GM18502 (cell line): Measurements from ENCODE around the gene KLF2.
"Not testable (repeated sequence)": the region's sequence is repeated elsewhere in the genome, so short reads cannot be mapped to it uniquely, and the experiment has no call there.

Experiments
- ATAC-seq: cut with Tn5 transposase; IDR thresholded peaks from one replicate; pipeline ENCODE4 v1.9.1; 2021; ENCODE audit warnings: mild to moderate bottlenecking; ENCODE audit not compliant: unreplicated experiment, poor library complexity

Gene KLF2

DNA sequence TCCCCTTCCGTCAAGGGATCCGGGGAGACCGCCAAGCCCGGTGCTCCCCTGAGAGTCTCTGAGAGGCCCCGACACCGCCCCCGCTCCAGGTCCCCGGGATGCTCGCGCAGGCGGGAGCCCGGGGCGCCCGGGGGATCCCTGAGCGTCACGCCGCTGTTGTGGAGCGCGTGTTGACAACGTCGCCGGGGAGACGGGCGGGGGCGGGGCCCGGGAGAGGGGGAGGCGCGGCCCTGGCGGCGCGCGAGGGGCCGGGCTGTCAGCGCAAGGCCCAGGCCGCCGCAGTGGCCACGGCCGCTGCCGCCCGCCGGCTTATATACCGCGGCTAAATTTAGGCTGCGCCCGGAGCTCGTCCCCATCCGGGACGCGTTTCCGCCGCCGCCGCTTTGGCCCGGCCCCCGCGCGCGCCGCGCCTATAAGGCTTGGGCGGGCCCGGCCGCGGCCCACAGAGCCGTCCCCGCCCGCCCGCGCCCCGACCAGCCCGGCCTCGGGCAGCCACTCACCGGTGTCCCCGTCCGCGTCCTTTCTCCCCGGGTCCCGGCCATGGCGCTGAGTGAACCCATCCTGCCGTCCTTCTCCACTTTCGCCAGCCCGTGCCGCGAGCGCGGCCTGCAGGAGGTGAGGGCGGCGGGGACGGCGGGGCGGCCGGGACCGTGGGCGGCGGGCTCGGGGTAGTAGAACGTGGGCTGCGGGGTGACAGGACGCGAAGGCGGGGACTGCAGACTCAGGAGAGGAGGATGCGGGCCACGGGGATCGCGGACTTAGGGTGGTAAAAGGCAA, at the start of gene KLF2:
Gene KLF2 (plus strand): TSS at position 443 of the 777 bp plus-strand sequence. CDS start 98 bp downstream, at position 541.
- peak; percentile 69 for ATAC-seq

DNA sequence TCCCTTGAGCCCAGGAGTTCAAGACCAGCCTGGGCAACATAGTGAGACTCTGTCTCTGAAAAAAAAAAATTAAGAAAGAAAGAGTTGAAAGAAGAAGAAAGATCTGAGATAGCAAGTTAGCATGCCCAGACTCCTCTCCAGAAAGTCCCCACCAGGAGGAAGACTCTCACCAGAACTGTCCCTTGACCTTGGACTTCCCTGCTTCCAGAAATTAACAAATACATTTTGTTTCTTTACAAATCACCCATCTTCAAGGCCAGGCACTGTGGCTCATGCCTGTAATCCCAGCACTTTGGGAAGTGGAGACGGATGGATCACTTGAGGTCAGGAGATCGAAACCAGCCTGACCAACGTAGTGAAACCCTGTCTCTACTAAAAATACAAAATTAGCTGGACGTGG, 44.3 kb upstream of the KLF2 start:
- ATAC-seq: no peak

DNA sequence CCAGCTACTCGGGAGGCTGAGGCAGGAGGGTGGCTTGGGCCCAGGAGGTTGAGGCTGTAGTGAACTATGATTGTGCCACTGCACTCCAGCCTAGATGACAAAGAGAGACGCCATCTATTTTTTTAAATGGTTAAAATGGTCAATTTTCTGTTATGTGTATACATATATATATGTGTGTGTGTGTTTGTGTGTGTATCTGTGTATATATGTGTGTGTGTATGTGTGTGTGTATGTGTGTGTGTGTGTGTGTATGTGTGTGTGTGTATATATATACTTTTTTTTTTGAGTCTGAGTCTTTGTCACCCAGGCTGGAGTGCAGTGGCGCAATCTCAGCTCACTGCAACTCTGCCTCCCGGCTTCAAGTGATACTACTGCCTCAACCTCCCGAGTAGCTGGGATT, 42.9 kb upstream of the KLF2 start:
- no peak for ATAC-seq

DNA sequence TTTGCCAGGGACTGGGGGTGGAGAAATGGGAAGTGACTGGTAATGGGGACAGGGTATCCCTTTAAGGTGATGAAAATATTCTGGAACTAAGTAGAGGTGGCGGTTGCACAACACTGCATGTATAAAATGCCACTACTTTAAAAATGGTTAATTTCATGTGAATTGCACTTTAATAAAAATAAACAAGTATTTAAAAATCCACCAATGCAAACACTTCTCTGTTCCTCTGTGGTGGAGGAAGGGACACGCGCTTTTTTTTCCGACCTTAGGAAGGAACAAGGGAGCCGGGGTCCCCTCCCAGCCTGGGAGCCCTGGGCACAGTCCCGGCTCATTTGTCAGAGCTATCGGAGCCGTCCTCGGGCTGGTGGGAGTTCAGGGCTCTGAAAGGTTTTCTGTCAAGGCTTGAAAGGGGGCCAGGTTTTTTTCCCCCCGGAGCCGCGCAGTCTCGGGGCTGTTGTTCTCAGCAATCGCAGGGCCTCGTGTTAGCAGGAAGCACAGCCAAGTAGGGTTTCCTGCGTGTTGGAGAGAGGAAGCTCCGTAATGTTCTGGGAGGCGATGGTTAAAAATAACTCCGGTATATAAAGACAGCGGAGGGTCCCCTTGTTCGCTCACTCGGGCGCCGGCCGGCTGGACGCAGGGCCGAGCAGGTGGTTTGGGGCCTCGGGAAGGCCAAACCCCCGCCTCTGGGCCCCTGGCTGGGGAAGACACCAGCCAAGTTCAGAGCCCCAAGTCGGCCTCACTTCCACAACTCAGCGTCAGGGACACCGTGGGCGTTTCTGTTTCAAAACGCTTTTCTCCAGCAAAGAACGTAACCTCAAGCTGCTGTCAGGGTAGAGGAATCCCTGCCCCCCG, 41.2 kb upstream of the KLF2 start:
- ATAC-seq: no peak

DNA sequence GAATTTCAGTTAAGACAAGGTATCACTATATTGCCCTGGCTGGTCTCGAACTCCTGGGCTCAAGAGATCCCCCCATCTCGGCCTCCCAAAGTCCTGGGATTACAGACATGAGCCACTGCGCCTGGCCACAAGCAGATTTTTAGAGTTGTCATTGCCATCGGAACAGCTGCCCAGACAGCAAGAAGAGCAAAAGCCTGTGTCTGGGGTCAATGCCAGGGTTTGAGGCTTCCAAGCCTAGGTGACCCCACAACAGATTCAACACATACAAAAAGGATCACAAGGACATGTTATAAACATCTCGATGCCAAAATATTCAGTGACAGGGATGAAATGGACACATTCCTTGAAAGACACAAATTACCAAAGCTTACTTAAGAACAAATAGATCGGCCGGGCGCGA, 40.1 kb upstream of the KLF2 start:
- ATAC-seq: no peak

DNA sequence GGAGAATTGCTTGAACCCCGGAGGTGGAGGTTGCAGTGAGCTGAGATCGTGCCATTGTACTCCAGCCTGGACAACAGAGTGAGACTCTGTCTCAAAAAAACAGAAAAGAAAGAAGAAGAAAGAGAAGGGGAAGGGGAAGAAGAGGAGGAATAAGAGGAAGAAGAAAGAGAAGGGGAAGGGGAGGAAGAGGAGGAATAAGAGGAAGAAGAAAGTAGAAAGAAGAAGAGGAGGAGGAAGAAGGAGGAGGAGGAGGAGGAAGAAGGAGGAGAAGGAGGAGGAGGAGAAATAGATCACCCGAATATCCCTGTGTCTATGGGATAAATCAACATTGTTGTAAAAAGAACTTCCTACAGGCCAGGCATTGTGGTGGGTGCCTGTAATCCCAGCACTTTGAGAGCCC, 39.5 kb upstream of the KLF2 start:
- not testable (repeated sequence) for ATAC-seq

DNA sequence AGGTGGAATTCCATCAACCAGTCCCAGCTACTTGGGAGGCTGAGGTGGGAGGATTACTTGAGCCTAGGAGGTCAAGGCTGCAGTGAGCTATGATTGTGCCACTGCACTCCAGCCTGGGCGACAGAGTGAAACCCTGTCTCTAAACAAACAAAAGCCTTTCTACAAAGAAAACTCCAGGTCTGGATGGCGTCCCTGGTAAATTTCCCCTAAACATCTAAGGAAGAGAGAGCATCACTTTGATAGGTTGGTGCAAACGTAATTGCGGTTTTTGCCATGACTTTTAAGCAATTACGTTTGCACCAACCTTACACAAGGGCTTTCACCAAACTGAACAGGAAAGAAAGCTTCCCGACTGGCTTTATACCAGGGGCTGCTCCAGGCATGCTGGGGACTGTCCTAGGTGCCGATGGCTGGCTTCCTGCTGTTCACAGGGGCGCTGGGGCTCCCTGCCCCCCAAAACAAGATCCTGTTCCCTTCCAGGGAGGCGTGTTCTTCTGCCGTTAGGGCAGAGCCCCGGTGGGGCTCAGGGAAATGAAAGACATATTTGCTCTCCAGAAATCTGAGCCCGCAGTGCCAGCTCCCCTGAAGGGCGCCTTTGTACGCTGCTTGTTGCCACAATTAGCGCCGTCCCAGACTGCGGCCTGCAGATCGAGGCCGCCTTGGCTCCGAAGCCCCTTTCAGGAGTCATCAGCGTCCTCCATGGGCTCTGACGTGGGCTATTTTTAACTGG, 38.7 kb upstream of the KLF2 start:
- ATAC-seq: no peak

DNA sequence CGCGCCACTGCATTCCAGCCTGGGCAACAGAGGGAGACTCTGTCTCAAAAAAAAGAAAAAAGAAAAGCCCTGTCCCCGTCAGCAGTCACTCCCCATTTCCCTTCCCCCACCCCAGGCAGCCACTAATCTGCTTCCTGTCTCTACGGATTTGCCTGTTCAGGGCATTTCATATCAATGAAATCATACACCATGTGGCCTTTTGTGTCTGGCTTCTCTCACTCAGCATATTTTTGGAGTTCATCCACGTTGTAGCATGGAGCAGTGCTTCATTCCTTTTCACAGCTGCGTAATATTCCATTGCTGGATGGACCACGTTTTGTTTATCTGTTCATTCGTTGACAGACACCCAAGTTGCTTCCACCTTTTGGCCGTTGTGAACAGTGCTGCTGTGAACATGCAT, 36.1 kb upstream of the KLF2 start:
- no peak for ATAC-seq

DNA sequence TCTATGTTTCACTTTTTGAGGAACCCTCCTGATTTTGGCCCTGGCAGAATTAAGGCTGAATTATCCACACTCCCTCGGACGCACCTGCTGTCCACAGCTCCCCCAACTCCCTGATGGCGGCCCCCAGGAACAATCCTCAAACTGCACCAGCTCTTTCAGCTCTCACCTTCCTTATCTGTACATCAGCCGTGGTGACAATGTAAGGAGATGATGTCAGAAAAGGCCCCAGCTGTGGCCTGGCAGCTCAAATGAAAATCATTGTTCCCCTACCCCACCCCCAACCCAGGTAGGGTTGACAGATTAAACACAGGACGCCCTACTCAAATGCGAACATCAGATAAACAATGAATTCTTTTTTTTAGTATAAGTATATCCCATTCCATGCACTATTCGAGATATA, 35.0 kb upstream of the KLF2 start:
- ATAC-seq: no peak

DNA sequence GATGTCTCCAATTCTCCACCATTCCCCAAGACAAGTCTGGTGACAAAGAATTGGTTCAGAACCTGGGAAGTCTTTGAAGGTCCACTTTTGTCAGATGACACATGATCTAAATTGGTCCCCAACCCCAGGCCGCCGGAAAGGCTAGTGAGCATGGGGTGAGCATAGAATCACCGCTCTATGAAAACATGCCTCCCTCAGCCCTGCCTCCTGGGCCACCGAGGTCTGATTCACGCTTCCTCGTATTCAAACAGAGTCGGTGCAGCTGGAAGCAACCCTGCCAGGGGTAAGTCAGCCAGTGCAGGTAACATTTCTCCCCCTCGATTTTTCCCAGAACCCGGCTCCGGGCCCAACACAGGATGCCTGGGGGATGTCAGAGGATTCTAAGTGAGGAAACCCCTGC, 33.9 kb upstream of the KLF2 start:
- no peak for ATAC-seq

DNA sequence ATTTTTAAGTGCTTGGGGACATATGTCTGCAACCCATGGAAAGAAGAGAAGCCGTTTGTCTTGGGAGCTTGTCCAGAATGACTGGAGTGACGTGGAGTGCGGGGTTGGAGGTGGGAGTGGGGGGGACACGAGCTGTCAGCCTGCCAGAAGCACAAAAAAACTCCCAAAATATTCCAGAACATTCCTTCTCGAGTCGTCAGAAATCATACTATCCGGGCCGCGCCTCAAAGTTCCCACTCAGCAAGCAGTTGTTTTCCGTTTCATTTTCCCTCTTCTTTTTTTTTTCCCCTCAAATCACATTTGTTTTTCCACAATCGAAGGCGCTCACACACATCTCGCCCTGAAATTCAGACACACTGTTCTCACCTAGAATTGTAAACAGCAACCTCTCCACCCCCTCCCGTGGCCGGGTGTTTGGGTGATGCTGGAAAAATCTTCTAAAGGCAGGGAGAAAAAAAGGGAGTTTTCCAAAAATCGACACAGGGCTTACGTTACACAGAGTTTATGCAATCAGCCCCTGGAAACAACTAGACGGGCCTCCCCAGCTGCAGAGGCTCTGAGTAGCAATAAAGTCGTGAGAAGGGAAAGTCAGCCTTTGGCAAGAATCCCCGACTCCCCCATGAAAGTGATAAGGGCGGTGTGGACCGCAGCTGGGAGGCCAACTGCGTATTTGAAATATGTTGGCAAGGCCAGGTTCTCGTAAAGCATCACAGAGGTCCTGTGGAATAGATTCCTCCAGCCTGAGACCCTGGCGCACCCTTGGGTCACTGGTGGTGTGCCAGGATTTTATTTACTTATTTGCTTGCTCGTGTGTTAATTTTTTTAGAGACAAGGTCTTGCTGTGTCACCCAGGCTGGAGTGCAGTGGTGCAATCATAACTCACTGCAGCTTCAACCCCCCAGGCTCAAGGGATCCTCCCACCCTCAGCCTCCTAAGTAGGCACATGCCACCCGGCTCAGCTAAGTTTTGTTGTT, 31.2 kb upstream of the KLF2 start:
- ATAC-seq: no peak

DNA sequence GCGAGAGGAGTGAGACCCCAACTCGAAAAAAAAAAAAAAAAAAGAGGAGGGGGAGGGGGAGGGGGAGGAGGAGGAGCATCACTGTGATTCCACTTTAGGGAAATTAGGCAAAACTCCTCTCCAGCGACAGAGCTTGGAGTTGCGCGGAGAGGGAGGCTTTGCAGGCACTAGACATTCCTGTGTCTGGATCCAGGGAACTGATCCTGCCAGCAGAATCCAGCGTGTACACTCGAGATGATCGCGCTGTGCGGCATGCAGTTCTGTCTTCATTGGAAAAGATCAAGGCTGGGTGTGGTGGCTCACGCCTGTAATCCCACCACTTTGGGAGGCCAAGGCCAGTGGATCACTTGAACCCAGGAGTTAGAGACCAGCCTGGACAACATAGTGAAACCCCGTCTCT, 29.6 kb upstream of the KLF2 start:
- no peak for ATAC-seq

DNA sequence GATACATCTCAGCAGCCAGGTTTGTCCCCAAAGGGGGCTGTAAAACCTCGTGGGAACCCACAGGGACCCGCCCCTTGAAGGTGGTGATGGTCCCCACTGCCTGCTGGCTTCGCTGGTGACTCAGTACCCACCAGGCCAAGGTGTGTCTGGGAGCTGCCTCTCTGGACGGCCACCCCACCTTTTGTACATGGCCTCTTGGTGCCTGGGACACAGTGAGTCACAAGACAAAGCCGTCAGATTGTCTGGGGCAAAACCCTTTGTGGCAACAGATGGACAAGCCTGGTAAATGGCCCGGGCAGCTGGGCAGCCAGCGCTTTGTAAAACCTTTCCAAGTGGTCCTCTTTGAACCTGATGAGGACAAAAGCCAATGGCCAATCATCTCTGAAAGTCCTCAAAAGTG, 27.9 kb upstream of the KLF2 start:
- no peak for ATAC-seq

DNA sequence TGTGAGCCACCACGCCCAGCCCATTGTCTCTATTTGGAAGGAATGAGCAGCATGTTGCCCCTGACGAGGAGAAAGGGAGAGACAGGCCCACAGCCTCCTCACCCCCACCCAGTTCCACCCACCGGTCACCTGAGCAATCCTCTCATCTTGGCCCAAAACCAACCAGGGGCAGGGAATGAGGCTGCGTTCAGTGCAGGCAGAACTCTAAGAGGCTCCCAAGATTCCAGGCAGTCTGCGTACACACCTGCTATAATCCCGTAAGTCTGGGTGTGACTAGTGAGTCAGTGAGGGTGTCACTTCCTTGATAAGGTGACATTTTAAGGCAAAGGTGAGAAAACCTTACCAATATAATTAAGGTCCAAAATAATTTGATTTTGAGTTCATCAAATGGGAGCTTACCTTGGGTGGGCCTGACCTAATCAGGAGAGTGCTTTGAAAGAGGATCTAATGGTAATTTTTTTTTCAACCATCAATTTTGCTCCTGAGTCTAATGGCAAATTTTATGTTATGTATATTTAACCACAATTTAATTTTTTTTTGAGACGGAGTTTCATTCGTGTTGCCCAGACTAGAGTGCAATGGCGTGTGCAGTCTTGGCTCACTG, 26.9 kb upstream of the KLF2 start:
- no peak for ATAC-seq

DNA sequence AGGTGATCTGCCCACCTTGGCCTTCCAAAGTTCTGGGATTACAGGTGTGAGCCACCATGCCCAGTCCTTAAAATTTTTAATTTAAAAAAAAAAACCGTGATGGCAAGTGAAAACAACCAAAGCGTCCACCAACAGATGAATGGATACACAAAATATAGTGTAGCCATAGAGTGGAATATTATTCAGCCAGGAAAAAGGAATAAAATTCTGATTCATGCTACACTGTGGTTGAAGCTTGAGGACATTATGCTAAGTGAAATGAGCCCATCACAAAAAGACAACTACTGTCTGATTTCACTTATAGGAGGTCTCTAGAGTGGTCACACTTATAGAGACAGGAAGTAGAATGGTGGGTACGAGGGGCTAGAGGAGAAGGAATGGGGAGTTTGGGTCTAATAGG, 26.3 kb upstream of the KLF2 start:
- ATAC-seq: no peak

DNA sequence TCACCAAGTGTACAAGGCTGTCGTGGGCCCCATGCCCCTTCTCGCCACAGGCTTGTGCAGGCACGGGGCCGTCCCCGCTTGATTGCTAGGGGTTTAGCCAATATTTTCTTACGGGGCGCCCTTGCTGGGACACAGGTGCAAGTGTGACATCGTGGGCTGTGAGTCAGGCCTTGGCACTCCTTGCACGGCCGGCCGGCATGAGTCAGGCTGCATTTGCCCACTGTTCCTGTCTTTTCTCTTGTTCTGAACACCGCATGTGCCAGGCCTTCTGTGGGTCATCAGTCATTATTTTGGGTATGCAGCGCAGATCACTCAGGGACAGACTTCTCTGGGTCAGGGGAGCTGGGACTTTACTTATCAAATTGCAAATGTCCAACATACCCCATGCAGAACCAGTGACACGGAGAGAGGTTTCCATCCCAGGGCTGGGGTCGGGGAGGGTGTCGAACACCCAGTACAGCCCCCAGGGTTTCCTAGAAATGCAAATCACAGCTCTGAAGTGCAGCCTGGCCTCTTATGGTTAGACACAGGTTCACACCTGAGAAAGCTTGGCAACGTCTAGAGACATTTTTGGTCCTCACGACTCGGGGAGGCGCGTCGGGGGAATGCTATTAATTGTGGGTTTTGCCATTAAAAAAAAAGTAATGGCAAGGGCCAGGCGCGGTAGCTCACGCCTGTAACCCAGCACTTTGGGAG, 22.5 kb upstream of the KLF2 start:
- ATAC-seq: no peak

DNA sequence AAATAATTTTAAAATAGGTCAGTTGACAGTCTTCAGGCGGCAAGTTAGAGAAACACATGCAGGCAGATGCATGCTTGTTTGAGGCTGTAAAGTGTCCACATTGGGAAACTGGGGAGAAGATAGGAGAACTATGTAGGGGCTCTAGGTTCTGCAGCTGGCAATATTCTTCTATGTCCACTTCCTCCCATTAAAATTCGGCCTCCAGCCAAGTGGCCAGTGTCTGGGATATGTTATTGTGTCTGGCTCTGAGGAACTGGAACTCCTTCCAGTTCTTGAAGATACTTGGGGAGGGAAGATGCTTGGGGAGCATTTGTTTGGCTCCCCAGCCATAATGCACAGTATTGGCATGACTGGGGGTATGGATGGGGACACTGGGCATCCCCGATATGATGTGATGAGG, 20.9 kb upstream of the KLF2 start:
- ATAC-seq: no peak

DNA sequence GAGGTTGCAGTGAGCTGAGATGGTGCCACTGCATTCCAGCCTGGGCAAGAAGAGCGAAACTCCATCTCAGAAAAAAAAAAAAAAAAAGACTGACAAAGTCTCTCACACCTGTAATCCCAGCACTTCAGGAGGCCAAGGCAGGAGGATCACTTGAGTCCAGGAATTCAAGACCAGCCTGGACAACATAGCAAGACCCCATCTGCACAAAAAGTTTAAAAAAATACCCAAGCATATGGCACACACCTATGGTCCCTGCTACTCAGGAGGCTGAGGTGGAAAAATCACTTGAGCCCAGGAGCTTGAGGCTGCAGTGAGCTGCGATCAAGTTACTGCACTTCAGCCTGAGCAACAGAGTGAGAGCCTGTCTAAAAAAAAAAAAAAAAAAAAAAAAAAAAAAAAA, 20.1 kb upstream of the KLF2 start:
- not testable (repeated sequence) for ATAC-seq

DNA sequence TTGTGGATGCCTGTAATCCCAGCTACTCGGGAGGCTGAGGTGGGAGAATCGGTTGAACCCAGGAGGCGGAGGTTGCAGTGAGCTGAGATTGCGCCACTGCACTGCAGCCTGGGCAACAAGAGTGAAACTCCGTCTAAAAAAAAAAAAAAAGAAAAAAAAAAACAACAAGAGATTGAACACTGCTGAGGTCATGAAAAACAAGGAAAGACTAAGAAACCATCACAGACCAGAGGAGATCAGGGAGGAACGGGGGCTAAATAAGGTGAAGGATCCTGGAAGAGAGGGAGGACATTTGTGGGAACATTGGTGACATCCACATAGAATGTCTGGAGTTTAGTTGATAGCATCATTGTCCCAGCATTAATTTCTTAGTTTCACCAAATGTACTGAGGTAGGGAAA, 19.6 kb upstream of the KLF2 start:
- not testable (repeated sequence) for ATAC-seq
